Dedifferentiated amniotic fluid mesenchymal stem cell (primary cell): ENCODE data around the gene SEC63.
"Not testable (repeated sequence)": the region's sequence is repeated elsewhere in the genome, so short reads cannot be mapped to it uniquely, and the experiment has no call there.

ENCODE experiments used
- DNase-seq: peaks from one replicate; pipeline ENCODE4 v3.0.0-alpha.2; 2016; ENCODE audit errors: extremely low spot score

Gene SEC63

GRCh38 chr6:107862383-107862782, 95.6 kb downstream of the SEC63 start:
- DNase-seq = no peak

- not testable (repeated sequence) for DNase-seq
Measured at GRCh38 chr6:107860963-107861362, 97.0 kb downstream of the SEC63 start.

GRCh38 chr6:107860144-107860543, 97.9 kb downstream of the SEC63 start:
- DNase-seq = not testable (repeated sequence)

- DNase-seq = no peak
Measured at GRCh38 chr6:107853230-107853629, 104.8 kb downstream of the SEC63 start.

GRCh38 chr6:107849325-107849724, 108.7 kb downstream of the SEC63 start:
- no peak for DNase-seq

GRCh38 chr6:107847844-107848802, 109.9 kb downstream of the SEC63 start:
- peak; percentile 77 for DNase-seq

- no peak for DNase-seq
Measured at GRCh38 chr6:107846262-107846795, 111.7 kb downstream of the SEC63 start.

- no peak for DNase-seq
Measured at GRCh38 chr6:107845777-107846176, 112.2 kb downstream of the SEC63 start.

GRCh38 chr6:107843400-107843799, 114.6 kb downstream of the SEC63 start:
- no peak for DNase-seq

GRCh38 chr6:107841275-107841670, 116.7 kb downstream of the SEC63 start:
- no peak for DNase-seq

GRCh38 chr6:107840636-107841274, 117.3 kb downstream of the SEC63 start:
- DNase-seq = no peak

- no peak for DNase-seq
Measured at GRCh38 chr6:107833136-107833535, 124.9 kb downstream of the SEC63 start.

- no peak for DNase-seq
Measured at GRCh38 chr6:107832151-107833056, 125.6 kb downstream of the SEC63 start.

- no peak for DNase-seq
Measured at GRCh38 chr6:107830060-107830459, 127.9 kb downstream of the SEC63 start.

GRCh38 chr6:107827541-107827940, 130.5 kb downstream of the SEC63 start:
- DNase-seq = no peak

- no peak for DNase-seq
Measured at GRCh38 chr6:107823047-107823557, 134.9 kb downstream of the SEC63 start.

- no peak for DNase-seq
Measured at GRCh38 chr6:107822176-107823046, 135.6 kb downstream of the SEC63 start.

- no peak for DNase-seq
Measured at GRCh38 chr6:107821591-107821990, 136.4 kb downstream of the SEC63 start.

- no peak for DNase-seq
Measured at GRCh38 chr6:107820338-107821261, 137.4 kb downstream of the SEC63 start.
